RWPE1 (cell line): ENCODE measurements around the gene CD74.

ENCODE experiments used
- CTCF ChIA-PET: fragments of 350-600 bp; sonication (Branson Sonifier 250); formaldehyde crosslinking; extraction: SDS; loops from one replicate; lab custom pipeline; 2021; lab: Yijun Ruan, JAX
- POLR2A ChIA-PET: fragments of 400-600 bp; formaldehyde crosslinking; extraction: SDS; loops from one replicate; lab custom pipeline; 2020; ENCODE audit warnings: antibody characterized with exemption; ENCODE audit not compliant: low non-redundant PET; lab: Yijun Ruan, JAX
- DNase-seq: peaks from one replicate; pipeline ENCODE4 v3.0.0; 2012; ENCODE audit warnings: low spot score
- H3K27ac ChIP-seq: fragments of 450-650 bp; 2 replicates; pipeline ENCODE4 v1.5.1; 2017
- TF ChIP-seq, protein P1 (sequence below): fragments of 450-650 bp; conservative IDR thresholded peaks from 2 replicates; pipeline ENCODE4 v1.5.1; 2017; ENCODE audit warnings: low read depth, mild to moderate bottlenecking

Gene CD74

DNA sequence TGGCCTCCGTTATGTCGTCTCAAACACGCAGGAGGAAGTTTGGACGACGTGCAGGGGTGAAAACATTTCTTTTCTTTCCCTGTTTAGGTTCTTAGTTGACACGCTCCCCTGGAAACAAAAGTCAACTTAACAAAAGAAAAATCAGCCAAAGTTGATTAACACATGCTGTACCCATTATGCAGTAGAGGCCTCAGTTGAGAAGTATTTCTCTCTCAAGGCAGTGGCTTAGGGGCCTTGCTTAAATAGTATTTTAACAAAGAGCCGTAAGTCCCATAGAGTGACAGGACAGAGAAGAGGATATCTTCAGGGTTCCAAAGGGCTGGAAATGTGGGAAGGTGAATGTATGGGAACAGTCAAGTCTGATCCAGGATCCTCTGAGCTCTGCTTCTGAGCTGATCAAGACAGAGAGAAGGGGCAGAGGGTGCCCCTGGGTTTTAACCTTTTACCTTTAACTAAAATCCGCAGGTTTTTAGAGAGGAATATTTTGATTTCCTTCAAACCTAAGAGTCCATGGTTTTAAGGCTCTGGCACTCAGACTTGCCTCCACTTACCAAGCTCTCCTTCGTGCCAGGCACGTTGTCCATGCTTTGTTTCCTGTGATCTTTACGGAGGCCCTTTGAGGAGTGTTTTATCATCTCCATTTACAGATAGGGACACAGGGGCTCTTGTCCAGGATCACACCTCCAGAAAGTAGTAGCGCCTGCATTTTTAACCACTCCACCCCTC lies 629 bp upstream of the CD74 start:
- POLR2A ChIA-PET: no interaction called here
- H3K27ac ChIP-seq: no peak overlapping the region
- CTCF ChIA-PET: interaction anchor here (0.6 kb wide), 1 partner anchor 1321 kb away, joined by 3 read pairs; no protein-coding TSS in a partner anchor

GRCh38 chr5:150411245-150411979 lies 1.3 kb downstream of the CD74 start:
- CTCF ChIA-PET: interaction anchor here (0.7 to 2.0 kb wide), 2 partner anchors 25 to 109 kb away, joined by 4 to 9 read pairs; partner anchors contain the start of gene ARSI
- H3K27ac ChIP-seq: no peak overlapping the region
- POLR2A ChIA-PET: no interaction called here
- TF ChIP-seq, protein P1, sequence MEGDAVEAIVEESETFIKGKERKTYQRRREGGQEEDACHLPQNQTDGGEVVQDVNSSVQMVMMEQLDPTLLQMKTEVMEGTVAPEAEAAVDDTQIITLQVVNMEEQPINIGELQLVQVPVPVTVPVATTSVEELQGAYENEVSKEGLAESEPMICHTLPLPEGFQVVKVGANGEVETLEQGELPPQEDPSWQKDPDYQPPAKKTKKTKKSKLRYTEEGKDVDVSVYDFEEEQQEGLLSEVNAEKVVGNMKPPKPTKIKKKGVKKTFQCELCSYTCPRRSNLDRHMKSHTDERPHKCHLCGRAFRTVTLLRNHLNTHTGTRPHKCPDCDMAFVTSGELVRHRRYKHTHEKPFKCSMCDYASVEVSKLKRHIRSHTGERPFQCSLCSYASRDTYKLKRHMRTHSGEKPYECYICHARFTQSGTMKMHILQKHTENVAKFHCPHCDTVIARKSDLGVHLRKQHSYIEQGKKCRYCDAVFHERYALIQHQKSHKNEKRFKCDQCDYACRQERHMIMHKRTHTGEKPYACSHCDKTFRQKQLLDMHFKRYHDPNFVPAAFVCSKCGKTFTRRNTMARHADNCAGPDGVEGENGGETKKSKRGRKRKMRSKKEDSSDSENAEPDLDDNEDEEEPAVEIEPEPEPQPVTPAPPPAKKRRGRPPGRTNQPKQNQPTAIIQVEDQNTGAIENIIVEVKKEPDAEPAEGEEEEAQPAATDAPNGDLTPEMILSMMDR: no peak
- DNase-seq: no peak

More for the DNA sequence above, 629 bp upstream of the CD74 start:
- TF ChIP-seq, protein P1: no peak
- DNase-seq: no peak

DNA sequence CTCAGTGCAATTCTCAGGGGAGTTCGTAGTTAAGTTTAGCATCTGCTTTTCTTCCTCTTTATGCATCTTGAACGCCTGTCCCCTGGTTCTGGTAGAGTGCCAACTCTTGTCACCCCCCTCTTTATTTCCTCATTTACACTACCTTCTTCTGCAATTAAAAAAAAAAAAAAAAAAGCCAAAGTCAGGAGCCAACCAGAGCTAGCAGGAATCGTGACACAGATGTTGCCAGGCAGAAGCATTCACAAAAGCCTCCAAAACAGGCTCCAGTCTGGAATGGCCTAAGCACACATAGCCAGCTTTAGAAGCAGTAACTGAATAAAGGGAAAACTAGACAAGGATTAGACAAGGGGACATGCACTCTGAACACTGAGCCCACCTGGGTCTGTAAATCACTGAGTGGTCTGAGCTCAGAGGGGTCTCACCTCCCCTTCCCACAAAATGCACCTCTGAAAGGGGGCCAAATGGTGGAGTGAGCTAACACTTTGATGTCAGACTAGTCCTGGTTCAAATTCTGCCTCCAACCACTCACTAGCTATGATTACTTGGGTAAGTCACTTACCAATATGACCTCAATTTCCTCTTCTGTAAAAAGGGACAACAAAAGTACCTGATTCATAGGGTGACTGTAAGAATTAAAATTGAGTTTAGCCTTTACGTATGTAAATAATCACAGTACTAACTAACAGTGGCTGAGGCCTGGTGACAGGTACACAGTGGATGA lies 2.0 kb downstream of the CD74 start:
- no peak overlapping the region for H3K27ac ChIP-seq
- TF ChIP-seq, protein P1: no peak
- ChIA-PET POLR2A (interaction anchor here (0.6 kb wide), 1 partner anchor 388 kb away, joined by 6 read pairs; no protein-coding TSS in a partner anchor), CTCF (interaction anchor here (0.6 to 2.0 kb wide), 4 partner anchors 26 to 205 kb away, joined by 3 to 9 read pairs (median 4); partner anchors contain the start of gene ARSI)
- DNase-seq: peak; percentile 89

- DNase-seq: peak; percentile 99
- TF ChIP-seq, protein P1: no peak
- H3K27ac ChIP-seq: no peak overlapping the region
- CTCF ChIA-PET: interaction anchor here (0.7 to 2.0 kb wide), 2 partner anchors 26 to 65 kb away, joined by 3 to 9 read pairs; no protein-coding TSS in a partner anchor
- POLR2A ChIA-PET: no interaction called here
Observed at GRCh38 chr5:150409638-150410523, 2.8 kb downstream of the CD74 start.

DNA sequence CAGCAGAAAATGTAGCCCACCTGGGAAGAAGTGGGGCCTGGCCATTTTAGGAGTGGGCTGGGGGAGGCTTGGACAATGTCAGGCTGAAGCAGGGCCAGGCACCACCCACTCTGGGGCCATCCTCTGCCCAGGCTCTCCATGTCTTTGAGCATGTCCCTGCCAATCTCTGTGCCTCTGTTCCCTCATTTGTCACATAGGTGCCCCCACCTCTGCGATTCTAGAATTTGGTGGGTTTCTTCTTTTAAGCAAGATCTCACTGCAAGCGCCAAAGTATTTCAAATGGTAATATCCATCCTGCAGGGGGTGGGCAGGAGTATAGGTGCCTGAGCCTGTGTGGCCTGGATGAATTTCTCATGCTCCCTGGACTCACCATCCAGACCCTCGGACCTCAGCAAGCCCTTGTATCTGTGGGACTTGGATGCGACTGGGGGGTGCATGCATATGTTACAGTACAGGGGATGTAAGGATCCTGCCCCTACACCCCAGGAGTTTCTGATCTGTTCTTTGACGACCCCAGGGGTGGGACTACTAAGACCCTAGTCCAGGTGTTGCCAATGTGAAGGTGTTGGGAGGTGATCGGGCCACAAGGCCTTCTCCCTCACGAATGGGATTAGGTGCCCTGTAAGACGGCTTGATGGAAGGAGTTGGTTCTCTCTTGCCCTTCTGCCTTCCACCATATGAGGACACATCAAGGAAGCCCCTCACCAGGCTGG lies 4.3 kb downstream of the CD74 start:
- no peak for DNase-seq
- H3K27ac ChIP-seq: no peak overlapping the region
- ChIA-PET CTCF (interaction anchor here (0.6 kb wide), 1 partner anchor 1063 kb away, joined by 5 read pairs; the partner anchor contains the start of gene GRPEL2), POLR2A (no interaction called here)
- TF ChIP-seq, protein P1: no peak
